Loucy (cell line): ENCODE results near the gene ZNF80.
A peak's percentile ranks its signal among the peaks of the same experiment; 100 is the strongest.

Experiments used
- H2AFZ ChIP-seq: fragments of 200-600 bp; sonication (generic); 2 replicates; pipeline ENCODE4 v1.6.0; 2016; ENCODE audit warnings: antibody characterized with exemption, mild to moderate bottlenecking, low read length, moderate library complexity
- H3F3A ChIP-seq: fragments of 200-600 bp; 2 replicates; pipeline ENCODE4 v1.6.0; 2016; ENCODE audit warnings: antibody characterized with exemption, low read depth, mild to moderate bottlenecking
- H3K27me3 ChIP-seq: fragments of 200-600 bp; sonication (generic); 2 replicates; pipeline ENCODE4 v1.6.1; 2014; ENCODE audit warnings: low read length, mild to moderate bottlenecking; ENCODE audit not compliant: insufficient read depth, poor library complexity, severe bottlenecking
- H3K36me3 ChIP-seq: fragments of 200-600 bp; sonication (generic); 2 replicates; pipeline ENCODE4 v1.6.1; 2016; ENCODE audit warnings: low read length; ENCODE audit not compliant: insufficient read depth
- H3K4me1 ChIP-seq: fragments of 200-600 bp; sonication (generic); 2 replicates; pipeline ENCODE4 v1.5.1; 2014; ENCODE audit warnings: low read length, mild to moderate bottlenecking; ENCODE audit not compliant: insufficient read depth, poor library complexity, severe bottlenecking
- H3K4me2 ChIP-seq: fragments of 200-600 bp; sonication (generic); 2 replicates; pipeline ENCODE4 v1.6.0; 2014; ENCODE audit warnings: antibody characterized with exemption, low read length, low read depth, mild to moderate bottlenecking; ENCODE audit not compliant: poor library complexity, severe bottlenecking
- H3K4me3 ChIP-seq: fragments of 200-600 bp; sonication (generic); 2 replicates; pipeline ENCODE4 v1.5.1; 2014; ENCODE audit warnings: low read length, mild to moderate bottlenecking, mixed read lengths; ENCODE audit not compliant: poor library complexity, severe bottlenecking
- H3K79me2 ChIP-seq: fragments of 200-600 bp; sonication (generic); 2 replicates; pipeline ENCODE4 v1.6.1; 2014; ENCODE audit warnings: low read length; ENCODE audit not compliant: insufficient read depth
- H3K9ac ChIP-seq: fragments of 200-600 bp; sonication (generic); 2 replicates; pipeline ENCODE4 v1.6.0; 2014; ENCODE audit warnings: mild to moderate bottlenecking, low read depth, low read length, moderate library complexity; ENCODE audit not compliant: poor library complexity, severe bottlenecking
- H3K9me2 ChIP-seq: fragments of 200-600 bp; sonication (generic); replicated peaks from 2 replicates; pipeline ENCODE4 v1.6.1; 2016; ENCODE audit warnings: low read depth, low read length, mixed read lengths
- H3K9me3 ChIP-seq: fragments of 200-600 bp; sonication (generic); 2 replicates; pipeline ENCODE4 v1.6.1; 2014; ENCODE audit warnings: mild to moderate bottlenecking, antibody characterized with exemption, low read length, low read depth; ENCODE audit not compliant: insufficient read depth
- H4K20me1 ChIP-seq: fragments of 200-600 bp; sonication (generic); 2 replicates; pipeline ENCODE4 v1.6.0; 2014; ENCODE audit warnings: antibody characterized with exemption, low read length, mild to moderate bottlenecking; ENCODE audit not compliant: insufficient read depth, poor library complexity, severe bottlenecking
- CTCF ChIP-seq: fragments of 200-600 bp; sonication (generic); conservative IDR thresholded peaks from 2 replicates; pipeline ENCODE4 v1.5.1; 2014; ENCODE audit warnings: mild to moderate bottlenecking, antibody characterized with exemption, low read length
- EZH2phosphoT487 ChIP-seq: fragments of 200-600 bp; IDR thresholded peaks from 2 replicates; pipeline ENCODE4 v1.6.1; 2018; ENCODE audit warnings: antibody characterized with exemption, mild to moderate bottlenecking, moderate library complexity, borderline replicate concordance

Gene ZNF80

DNA sequence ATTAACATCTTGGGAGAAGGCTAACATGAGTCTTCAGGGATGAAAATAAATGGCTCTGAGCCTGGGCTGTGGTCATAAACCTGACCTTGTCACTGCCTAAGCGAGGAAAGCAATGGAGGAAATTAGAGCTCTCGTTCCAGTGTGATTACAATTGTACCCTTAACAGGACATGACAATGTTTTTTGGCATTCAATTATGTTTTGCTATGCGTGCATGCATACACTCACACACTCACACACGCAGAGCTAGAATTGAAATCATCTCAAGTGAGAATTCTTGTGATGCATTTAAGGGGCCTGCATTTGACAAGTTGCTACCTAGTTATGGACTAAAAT is 24.1 kb downstream of the ZNF80 start:
- Histone ChIP-seq H4K20me1 (no peaks in the 10 kb centered on the region), H3K9me3 (no peaks in the 10 kb centered on the region), H2AFZ (peak overlapping the region; percentile 81), H3K36me3 (no peaks in the 10 kb centered on the region), H3K9me2 (no peaks in the 10 kb centered on the region), H3K4me3 (peak overlapping the region; percentile 70), H3K9ac (peak overlapping the region; percentile 49), H3K4me2 (peak overlapping the region; percentile 78), H3K79me2 (no peaks in the 10 kb centered on the region), H3K4me1 (peaks cover 22% of the 10 kb centered on the region), H3K27me3 (no peaks in the 10 kb centered on the region), H3F3A (peaks cover 8% of the 10 kb centered on the region; the same call in 1 of the 2 replicates)
- TF ChIP-seq CTCF (no peak), EZH2phosphoT487 (no peak)

GRCh38 chr3:114212646-114213045 is 24.7 kb downstream of the ZNF80 start:
- H3K9me2 ChIP-seq: no peaks in the 10 kb centered on the region
- TF ChIP-seq EZH2phosphoT487 (no peak), CTCF (no peak)
- no peaks in the 10 kb centered on the region for H3K79me2 ChIP-seq
- H3K9me3 ChIP-seq: no peaks in the 10 kb centered on the region
- no peaks in the 10 kb centered on the region for H3K27me3 ChIP-seq
- H3K4me1 ChIP-seq: peaks cover 20% of the 10 kb centered on the region
- H3K9ac ChIP-seq: no peak overlapping the region
- no peak overlapping the region for H3K4me3 ChIP-seq
- H3K36me3 ChIP-seq: no peaks in the 10 kb centered on the region
- no peak overlapping the region for H2AFZ ChIP-seq
- H3F3A ChIP-seq: peaks cover 8% of the 10 kb centered on the region; the same call in 1 of the 2 replicates
- H3K4me2 ChIP-seq: peak overlapping the region; percentile 78
- no peaks in the 10 kb centered on the region for H4K20me1 ChIP-seq

DNA sequence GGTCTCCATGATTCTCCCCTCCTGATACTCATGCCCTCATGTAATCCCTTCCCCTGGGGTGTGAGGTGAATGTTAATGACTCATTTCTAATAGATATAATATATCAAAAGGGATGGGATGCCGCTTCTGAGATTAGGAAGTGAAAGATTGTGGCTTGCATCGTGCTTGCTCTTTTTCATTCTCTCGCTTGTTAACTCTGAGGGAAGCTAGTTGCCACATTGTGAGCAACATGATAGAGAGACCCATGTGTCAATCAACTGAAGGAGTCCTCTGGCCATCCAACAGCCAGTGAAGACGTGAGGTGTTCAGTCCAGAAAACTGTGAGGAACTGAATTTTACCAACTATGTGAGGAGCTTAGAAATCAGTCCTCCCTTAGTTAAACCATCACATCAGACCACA is 29.6 kb downstream of the ZNF80 start:
- H3K9me2 ChIP-seq: no peaks in the 10 kb centered on the region
- no peaks in the 10 kb centered on the region for H4K20me1 ChIP-seq
- no peaks in the 10 kb centered on the region for H3K27me3 ChIP-seq
- no peaks in the 10 kb centered on the region for H3K9me3 ChIP-seq
- no peaks in the 10 kb centered on the region for H3F3A ChIP-seq
- H3K4me3 ChIP-seq: no peak overlapping the region
- no peak overlapping the region for H3K9ac ChIP-seq
- no peaks in the 10 kb centered on the region for H3K79me2 ChIP-seq
- TF ChIP-seq CTCF: no peak
- H3K36me3 ChIP-seq: no peaks in the 10 kb centered on the region
- H2AFZ ChIP-seq: no peak overlapping the region
- no peaks in the 10 kb centered on the region for H3K4me1 ChIP-seq
- H3K4me2 ChIP-seq: no peak overlapping the region
